NCI-H226 (cell line): Measurements from ENCODE around the gene UAP1.
A peak's percentile ranks its signal among the peaks of the same experiment; 100 is the strongest.

Experiments used
- DNase-seq: peaks from one replicate; pipeline ENCODE4 v3.0.0-alpha.2; 2015

Gene UAP1

DNA sequence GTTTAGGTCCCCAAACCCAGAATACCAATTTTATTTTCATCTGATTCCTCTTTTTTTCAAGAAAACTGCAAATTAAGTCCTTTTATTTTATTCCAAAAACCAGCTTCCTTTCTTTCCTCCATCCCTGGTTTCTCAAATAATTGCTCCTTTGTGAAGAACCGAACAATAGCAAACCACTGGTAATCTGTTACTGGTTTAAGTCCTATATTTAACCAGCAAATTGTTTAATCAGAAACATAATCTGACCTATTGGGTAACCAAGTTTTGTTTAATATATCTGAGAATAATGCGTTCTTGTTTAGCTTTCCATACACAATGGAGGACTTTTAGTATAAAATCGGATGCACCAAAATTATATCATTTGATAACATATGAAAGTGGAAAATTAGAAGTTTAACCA lies 57.6 kb downstream of the UAP1 start:
- DNase-seq: no peak

- DNase-seq: no peak
Observed at GRCh38 chr1:162621256-162621655, 59.7 kb downstream of the UAP1 start.

GRCh38 chr1:162625679-162626078 lies 64.2 kb downstream of the UAP1 start:
- no peak for DNase-seq

GRCh38 chr1:162626094-162626493 lies 64.6 kb downstream of the UAP1 start:
- DNase-seq: no peak

GRCh38 chr1:162626761-162627160 lies 65.2 kb downstream of the UAP1 start:
- no peak for DNase-seq

- DNase-seq: no peak
Observed at GRCh38 chr1:162627662-162628296, 66.3 kb downstream of the UAP1 start.

DNA sequence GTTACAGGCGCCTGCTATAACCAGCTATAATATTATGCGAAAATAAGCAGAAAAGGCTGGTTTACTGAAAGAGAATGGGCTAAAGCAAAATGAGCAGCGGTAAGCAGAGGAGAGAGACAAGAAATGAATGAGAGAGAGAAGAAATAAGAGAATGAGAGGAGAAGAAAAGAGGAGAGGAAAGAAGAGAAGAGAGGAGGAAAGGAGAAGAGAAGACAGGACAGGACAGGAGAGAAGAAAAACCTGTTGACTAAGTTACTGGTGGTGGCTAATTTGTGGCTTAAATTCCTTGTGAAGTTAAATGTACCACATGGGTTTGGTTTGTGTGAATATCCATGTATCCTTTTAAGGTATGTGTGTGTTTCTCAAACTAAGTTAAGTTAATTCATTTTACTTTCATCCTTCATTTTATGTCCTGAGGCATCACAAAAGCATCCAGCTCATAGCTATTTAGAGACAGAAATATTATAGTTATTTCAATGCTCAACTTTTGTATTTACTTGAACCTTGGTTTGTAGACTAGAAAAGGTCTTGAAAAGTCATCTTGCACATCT lies 67.6 kb downstream of the UAP1 start:
- DNase-seq: no peak

- no peak for DNase-seq
Observed at GRCh38 chr1:162629651-162630050, 68.1 kb downstream of the UAP1 start.

GRCh38 chr1:162631546-162632191 lies 70.1 kb downstream of the UAP1 start:
- peak; percentile 62 for DNase-seq

DNA sequence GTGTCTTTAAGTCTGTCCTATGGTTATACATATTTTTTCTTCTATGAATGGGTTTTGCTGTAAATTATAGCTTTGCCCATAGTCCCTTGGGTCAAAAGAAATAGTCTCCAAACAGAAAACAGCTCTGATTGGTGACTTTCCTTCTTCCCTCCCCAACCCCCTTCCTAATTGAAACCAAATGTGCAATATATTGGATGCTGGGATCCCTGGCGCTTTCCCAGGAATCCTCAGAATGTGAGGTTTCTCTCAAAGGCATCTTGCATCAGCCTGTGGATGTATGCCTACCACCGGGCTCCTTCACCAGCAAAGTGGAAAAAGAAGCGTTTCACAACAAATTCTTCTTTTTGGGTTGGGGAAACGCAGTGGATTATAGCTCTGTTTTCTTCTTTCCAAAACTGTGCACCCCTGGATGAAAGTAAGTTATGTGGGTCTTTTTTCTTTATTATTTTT lies 70.7 kb downstream of the UAP1 start, which contains the start of gene DDR2:
Gene DDR2 (plus strand): TSS at position 248 of the 450 bp plus-strand sequence. CDS start 86,600 bp downstream, outside the sequence.
- DNase-seq: peak; percentile 81

DNA sequence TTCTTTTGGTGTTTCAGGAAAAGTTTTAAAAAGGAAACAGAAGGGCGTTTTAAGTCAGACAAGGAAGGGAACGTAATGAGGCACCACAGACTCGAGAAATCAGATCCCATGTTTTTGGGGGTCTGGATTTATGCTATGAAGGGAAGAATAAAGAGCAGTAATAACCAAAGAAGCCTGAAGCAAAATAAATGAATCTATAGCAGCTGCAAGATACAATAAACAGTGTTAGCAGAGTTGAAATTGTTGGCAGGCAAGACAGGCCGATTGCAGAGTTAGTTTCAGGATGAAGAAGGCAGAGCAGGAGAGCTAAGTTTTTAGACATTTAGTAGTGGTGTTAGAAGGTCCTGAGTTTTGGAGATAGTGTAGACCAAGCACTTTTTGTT lies 71.2 kb downstream of the UAP1 start:
- no peak for DNase-seq

- no peak for DNase-seq
Observed at GRCh38 chr1:162633081-162633762, 71.7 kb downstream of the UAP1 start.

DNA sequence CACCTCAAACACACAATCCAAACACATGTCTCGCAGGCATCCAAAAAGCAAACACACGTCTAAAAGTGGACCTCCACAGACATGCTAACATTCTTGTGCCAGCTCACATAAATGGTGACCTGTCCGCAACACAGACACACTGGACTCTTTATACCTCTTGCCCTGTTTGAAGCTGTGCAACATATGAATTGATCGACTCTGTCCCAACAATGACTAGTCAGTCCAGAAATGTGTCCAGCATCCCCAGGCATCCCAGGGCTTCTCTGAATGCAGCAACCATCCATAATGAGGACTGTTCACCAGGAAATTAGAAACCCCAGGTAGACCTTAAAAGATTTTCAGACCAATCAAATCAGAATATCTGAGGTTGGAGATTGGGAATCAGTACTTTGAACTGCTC lies 73.9 kb downstream of the UAP1 start:
- DNase-seq: no peak

GRCh38 chr1:162639718-162640117 lies 78.2 kb downstream of the UAP1 start:
- no peak for DNase-seq

DNA sequence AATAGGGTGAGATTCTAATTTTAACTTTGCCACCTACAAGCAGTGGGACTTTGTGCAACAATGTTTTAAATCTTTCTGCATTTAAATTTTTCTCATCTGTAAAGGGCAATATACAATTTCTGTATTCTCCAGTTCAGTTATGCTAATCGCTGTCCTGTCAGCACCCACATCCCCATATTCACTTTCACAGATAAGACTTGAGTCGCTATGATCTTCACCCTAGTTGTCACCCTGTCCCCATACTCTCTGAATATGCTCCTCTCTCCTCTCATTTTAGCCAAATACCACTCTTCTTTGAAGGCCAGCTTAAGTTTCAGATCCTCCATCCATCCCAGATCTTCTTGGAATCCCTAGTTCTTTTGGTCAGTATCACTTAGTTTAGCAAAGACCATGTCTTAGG lies 79.6 kb downstream of the UAP1 start:
- no peak for DNase-seq

DNA sequence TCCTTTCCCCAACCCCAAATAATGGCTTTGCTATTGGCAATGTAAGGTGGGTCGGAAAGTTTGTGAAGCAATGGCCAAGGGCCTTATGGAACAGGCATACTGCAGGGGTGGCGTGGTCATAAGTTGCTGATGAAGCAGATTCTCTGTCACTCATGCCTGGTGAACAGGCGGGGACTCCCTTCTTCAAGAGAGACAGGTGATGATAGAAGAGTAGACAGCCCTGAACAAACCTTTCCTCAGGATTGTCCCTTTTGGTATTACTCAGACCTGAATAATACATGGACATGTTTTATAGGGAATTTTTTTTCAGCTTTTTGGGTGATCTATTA lies 83.4 kb downstream of the UAP1 start:
- DNase-seq: no peak

GRCh38 chr1:162645666-162646065 lies 84.1 kb downstream of the UAP1 start:
- DNase-seq: no peak

DNA sequence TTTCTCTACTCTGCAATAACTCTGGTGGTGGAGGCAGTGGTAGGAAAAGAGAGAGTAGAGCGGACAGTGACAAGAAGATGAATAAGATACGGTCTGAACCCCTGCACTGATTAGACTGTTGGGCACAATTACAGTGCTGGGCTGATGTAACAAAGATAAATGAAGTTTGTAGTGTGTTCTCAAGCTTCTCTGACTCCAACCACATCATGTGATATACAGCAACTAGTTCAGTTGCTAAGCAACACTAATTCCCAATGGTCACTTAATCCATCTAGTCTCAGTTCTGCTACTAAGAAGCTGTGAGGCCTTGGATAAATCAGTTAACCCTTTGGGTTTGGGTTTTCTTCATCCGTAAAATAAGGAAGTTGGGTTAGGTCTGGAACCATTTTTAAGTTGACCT lies 88.1 kb downstream of the UAP1 start:
- no peak for DNase-seq
